Measurements from ENCODE around the gene MYBPC1. TPM values are rescaled to one million over a fixed set of nuclear protein-coding genes. Genes with fewer than 3 reads are reported as not detected.

Gene MYBPC1
- total RNA-seq, 1 donor from 2014 or later: not detected

DNA sequence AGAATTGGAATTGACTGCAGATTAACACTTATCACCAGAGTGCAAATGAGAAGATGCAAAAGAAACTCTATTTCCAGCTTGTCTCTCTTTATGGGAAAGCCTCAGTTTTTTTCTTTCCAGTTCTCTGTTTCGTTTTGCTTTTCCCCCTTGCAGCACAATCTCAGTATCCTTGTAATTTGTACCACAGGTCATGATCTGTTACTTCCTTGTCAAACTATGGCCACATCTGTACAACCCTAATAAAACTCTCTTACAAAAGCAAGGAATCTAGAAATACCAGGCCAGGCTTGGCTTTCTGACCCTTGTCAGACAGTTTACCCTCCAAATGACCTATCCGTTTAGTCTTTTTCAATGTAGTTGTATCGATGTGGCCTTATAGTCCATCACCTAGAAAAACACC, 33.9 kb downstream of the MYBPC1 start:
- no peak overlapping the region for H3K4me3 Mint-ChIP-seq
- DNase-seq (ENCODE audit: low read depth, low spot score): no peak
- H3K36me3 Mint-ChIP-seq (ENCODE audit: low read depth): no peaks in the 10 kb centered on the region
- H3K9me3 Mint-ChIP-seq: no peaks in the 10 kb centered on the region
- H3K4me1 Mint-ChIP-seq: no peaks in the 10 kb centered on the region
- TF ChIP-seq, protein P1, sequence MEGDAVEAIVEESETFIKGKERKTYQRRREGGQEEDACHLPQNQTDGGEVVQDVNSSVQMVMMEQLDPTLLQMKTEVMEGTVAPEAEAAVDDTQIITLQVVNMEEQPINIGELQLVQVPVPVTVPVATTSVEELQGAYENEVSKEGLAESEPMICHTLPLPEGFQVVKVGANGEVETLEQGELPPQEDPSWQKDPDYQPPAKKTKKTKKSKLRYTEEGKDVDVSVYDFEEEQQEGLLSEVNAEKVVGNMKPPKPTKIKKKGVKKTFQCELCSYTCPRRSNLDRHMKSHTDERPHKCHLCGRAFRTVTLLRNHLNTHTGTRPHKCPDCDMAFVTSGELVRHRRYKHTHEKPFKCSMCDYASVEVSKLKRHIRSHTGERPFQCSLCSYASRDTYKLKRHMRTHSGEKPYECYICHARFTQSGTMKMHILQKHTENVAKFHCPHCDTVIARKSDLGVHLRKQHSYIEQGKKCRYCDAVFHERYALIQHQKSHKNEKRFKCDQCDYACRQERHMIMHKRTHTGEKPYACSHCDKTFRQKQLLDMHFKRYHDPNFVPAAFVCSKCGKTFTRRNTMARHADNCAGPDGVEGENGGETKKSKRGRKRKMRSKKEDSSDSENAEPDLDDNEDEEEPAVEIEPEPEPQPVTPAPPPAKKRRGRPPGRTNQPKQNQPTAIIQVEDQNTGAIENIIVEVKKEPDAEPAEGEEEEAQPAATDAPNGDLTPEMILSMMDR (conservative IDR thresholded peaks at IDR 0.05): no peak
- no peak overlapping the region for H3K27ac Mint-ChIP-seq (ENCODE audit: unreplicated experiment)
- H3K27me3 Mint-ChIP-seq (ENCODE audit: low read depth): peaks cover 2% of the 10 kb centered on the region

DNA sequence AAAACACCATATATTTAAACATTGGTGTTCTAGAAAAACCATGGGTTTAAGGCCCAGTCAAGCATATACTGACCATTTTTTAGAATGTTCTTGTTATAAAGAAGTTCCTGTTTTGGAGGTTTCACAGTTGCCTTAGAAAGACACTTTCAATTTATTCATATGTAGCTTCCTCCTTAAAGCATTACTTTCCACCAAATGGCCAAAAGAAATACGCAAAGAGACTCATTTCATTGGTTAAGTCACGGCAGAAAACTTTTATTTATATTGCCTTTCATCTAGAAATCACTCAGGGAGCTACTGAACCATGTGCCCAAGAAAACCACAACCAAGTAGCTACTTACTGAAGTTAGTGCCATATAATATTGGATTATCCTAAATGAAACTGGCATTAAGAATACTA, 40.0 kb downstream of the MYBPC1 start:
- Mint-ChIP-seq H3K27ac (ENCODE audit: unreplicated experiment) (no peak overlapping the region), H3K9me3 (no peaks in the 10 kb centered on the region), H3K36me3 (ENCODE audit: low read depth) (no peaks in the 10 kb centered on the region), H3K4me3 (no peak overlapping the region), H3K4me1 (peaks cover 7% of the 10 kb centered on the region), H3K27me3 (ENCODE audit: low read depth) (peaks cover 2% of the 10 kb centered on the region)
- TF ChIP-seq, protein P1 (conservative IDR thresholded peaks at IDR 0.05): no peak
- no peak for DNase-seq (ENCODE audit: low read depth, low spot score)

DNA sequence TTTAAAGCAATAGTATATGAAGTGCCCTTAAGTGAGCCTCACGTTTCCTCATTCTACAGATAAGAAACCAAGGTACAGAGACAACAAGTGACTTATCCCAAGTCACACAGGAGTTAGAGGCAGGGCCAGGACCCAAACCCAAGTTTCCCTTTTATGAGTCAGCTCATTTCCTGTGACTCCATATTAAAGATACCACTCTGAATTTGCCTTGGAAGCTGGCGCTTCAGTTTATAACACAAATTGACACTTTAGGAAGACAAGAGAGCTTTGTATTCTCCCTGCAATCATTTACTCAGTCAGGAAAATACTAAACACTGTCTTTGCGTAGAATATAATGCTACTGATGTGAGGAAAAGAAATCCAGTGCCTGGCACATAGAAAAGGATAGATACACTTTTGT, 43.2 kb downstream of the MYBPC1 start:
- Mint-ChIP-seq H3K9me3 (no peaks in the 10 kb centered on the region), H3K36me3 (ENCODE audit: low read depth) (no peaks in the 10 kb centered on the region), H3K4me1 (peaks cover 12% of the 10 kb centered on the region), H3K27me3 (ENCODE audit: low read depth) (peaks cover 27% of the 10 kb centered on the region), H3K27ac (ENCODE audit: unreplicated experiment) (no peak overlapping the region), H3K4me3 (no peak overlapping the region)
- no peak for DNase-seq (ENCODE audit: low read depth, low spot score)
- TF ChIP-seq, protein P1 (conservative IDR thresholded peaks at IDR 0.05): no peak

DNA sequence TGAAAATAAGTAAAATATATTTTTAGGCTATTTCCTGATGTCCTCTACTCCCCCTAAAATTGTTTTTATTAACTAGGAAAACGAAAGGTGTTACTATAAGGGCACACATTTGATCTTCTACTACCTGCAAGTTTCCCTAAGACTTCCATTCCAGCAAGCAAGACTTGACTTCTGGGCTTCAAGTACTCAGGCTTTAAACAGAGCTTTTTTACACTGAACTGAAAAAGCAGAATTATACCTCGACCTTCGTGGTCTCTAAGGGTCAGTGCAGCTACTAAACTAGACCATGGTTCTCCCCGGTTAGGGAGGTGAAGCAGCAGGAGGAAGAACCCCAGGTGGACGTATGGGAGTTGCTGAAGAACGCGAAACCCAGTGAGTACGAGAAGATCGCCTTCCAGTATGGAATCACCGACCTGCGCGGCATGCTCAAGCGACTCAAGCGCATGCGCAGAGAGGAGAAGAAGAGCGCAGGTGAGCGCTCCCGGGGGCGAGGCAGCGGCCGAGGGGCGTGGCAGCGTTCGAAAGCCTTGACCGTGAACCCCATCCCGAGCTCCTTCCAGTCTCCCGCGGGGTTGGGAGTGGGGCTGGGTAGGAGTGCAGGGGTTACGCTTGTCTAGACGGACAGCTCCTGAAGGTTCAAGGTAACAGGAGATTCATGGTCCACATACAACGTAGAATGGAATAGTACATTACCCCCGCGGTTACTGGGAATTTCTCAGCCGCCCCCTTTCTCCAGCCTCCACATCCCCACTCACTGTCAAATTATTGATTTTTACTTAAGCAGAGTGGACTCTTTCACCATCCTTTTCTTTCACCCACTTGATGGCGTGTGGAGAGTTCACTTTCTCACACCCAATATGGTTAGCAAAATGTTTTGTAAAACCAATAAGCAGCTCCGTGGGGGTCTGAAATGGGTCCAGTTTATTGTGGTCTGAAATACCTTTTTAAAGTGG, 47.6 kb downstream of the MYBPC1 start:
- DNase-seq (ENCODE audit: low read depth, low spot score): peak; percentile 16
- Mint-ChIP-seq H3K9me3 (no peaks in the 10 kb centered on the region), H3K36me3 (ENCODE audit: low read depth) (no peaks in the 10 kb centered on the region)

DNA sequence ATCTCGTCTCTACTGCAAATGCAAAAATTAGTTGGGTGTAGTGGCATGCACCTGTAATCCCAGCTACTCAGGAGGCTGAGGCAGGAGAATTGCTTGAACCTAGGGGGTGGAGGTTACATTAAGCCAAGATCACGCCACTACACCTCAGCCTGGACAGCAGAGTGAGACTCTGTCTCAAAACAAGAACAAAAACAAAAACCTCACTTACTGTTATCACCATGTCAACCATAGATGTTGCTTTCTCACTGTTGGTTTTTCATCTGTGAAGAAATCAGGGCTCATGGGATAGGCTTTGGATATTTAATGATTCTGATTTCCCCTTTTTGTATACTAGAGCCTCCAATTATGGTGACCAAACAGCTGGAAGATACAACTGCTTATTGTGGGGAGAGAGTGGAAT, 52.9 kb downstream of the MYBPC1 start:
- Mint-ChIP-seq H3K36me3 (ENCODE audit: low read depth) (no peaks in the 10 kb centered on the region), H3K4me1 (peaks cover 5% of the 10 kb centered on the region), H3K9me3 (no peaks in the 10 kb centered on the region), H3K27me3 (ENCODE audit: low read depth) (peaks cover 15% of the 10 kb centered on the region), H3K27ac (ENCODE audit: unreplicated experiment) (no peak overlapping the region), H3K4me3 (no peak overlapping the region)
- DNase-seq (ENCODE audit: low read depth, low spot score): no peak
- TF ChIP-seq, protein P1 (conservative IDR thresholded peaks at IDR 0.05): no peak

More for the DNA sequence above, 47.6 kb downstream of the MYBPC1 start:
- Mint-ChIP-seq H3K4me1 (peaks cover 12% of the 10 kb centered on the region), H3K27me3 (ENCODE audit: low read depth) (peaks cover 38% of the 10 kb centered on the region), H3K4me3 (peak overlapping the region; percentile 52), H3K27ac (ENCODE audit: unreplicated experiment) (no peak overlapping the region)
- TF ChIP-seq, protein P1 (conservative IDR thresholded peaks at IDR 0.05): no peak

All from neural crest cell (in vitro differentiated cells).